ENCODE data around the gene ST6GALNAC5.

The ST6GALNAC5 gene

DNA sequence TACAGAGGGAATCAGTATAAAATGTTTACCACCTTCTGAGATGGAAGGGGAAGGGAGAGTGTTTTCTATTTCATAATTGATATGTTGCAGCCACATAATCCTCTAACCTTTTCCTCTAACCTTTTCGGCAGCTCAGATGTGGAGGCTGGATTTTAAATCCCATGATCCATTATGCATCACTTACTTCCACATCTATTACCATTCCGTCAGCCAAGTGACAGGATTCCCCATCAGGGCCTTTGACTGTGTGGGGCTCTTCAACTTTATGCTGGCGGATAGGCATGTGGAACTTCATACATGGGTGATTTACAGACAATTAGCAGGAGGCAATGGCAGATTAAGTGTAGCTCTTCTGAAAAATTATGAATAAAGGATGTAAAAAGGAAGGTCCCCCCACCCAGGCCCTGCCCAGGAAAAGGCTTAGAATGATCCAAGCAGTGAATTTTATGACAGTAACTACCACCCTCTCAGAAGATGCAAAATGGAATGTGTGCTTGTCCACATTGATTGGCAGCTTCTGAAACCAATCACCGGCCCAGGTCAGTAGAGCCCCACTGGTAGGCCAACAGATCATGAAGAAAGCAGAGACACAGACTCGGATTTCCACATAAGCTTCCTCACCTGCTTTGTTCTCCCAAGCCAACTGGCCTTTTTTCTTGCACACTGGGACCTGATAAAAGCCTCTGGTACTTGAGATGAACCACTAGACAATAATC lies 147.0 kb downstream of the ST6GALNAC5 start:
- DNase-seq (ENCODE audit: low read depth) = peak; percentile 16

DNA sequence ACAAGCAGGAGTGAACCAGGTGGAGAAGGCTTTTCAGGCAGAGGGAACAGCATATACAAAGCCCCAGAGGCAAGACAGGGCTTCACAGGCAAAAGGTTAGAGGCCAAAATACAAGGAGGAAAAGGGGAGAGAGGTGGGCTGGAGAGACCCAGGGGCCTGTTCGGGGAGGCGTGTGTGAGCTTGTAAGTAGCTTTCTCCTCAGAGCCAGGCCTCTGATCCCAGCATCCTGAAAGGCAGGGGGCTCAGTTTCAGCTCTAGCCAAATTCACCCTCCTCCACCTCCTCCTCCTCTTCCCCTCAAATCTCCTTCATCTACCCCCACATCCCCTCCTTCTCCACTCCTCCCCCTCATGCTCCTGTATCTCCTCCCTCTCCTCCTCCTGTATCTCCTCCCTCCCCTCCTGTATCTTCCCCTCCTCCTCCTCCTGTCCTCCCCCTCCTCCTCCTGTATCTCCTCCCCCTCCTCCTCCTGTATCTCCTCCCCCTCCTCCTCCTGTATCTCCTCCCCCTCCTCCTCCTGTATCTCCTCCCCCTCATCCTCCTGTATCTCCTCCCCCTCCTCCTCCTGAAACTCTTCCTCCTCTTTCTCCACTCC lies 148.6 kb downstream of the ST6GALNAC5 start:
- no peak for DNase-seq (ENCODE audit: low read depth)

DNA sequence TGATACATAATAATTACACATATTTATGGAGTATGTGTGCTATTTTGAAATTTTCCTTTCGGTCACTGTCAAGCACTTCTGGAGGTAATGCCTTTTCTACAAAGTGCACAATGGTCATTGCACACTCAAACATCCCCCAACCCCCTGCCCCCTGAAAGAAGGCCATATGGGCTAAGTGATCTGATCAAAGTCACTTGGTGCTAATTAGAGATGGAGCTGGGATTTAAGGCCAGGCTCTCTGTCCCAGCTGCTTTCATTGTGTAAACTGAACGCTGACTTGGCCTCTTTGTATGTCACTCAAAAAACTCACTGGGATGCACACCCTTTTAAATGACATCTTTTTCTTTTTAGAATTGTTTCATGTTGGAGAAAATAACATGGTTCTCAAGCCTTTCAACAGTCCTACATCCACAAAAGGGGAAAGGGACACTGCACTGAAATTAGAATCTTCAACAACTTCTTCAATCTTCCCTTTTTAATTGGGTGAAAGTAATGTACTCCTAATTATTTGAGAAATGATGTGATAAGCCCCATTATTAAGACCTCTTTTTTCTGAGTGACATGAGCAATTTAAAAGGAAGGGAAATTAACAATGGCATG lies 149.2 kb downstream of the ST6GALNAC5 start:
- no peak for DNase-seq (ENCODE audit: low read depth)

- no peak for DNase-seq (ENCODE audit: low read depth)
Measured at GRCh38 chr1:77018311-77018710, 151.0 kb downstream of the ST6GALNAC5 start.

GRCh38 chr1:77018761-77019160 lies 151.5 kb downstream of the ST6GALNAC5 start:
- no peak for DNase-seq (ENCODE audit: low read depth)

DNA sequence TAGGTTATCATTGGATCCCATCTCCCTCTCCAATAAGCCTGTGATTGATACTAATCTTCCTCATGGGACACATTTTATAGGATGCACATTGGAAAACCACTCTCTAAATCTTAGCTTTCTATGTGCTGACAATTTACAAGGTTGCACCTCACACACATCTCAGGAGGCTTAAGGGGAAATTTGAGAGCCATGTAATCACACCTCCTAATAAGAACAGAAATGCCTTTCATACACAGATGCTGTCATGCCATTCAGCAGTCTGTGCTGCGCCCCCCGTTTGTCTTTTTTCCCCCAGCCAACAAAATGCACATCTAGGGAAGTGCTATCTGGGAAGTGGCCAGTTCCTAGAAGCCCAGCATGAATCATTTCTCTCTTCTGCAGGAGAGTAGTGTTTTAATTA lies 154.5 kb downstream of the ST6GALNAC5 start:
- no peak for DNase-seq (ENCODE audit: low read depth)

GRCh38 chr1:77024500-77024899 lies 157.2 kb downstream of the ST6GALNAC5 start:
- DNase-seq (ENCODE audit: low read depth) = no peak

DNA sequence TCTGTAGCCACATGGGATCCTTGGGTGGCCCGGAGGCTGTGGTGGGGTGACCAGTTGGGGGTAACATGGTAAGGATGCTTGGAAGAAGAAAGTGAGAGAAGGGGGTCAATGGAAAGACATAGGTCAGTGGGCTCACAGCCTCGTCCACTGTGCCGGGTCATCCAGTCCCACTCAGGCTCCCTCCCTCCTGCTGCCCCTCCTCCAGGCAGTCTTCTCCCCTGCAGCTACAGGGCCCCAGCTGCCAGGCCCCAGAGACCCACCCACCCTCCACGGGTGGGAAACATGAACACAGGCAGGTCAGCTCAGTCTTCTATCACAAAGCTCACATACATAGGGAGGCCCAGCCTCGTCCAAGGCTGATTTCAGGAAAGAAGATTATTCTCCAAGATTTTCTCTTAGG lies 158.3 kb downstream of the ST6GALNAC5 start:
- no peak for DNase-seq (ENCODE audit: low read depth)

DNA sequence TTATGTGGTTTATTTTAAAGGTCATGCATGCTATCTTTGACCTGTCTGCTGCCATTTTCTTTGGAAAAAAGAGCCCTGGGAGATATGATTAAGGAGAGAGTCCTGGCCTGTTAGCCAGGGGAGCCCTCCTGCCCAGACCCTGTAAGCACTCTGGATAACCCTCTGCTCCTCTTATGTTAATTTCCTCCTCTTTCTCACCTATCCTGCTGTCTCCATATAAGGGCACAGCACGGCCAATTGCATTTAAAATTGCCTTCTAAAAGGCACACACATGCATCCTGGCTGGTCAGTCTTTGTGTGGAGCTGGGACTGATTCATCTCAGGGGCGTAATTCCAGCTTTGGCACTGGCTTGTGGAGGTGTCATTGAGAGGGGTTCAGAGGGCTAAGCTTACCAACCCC lies 158.9 kb downstream of the ST6GALNAC5 start:
- no peak for DNase-seq (ENCODE audit: low read depth)

GRCh38 chr1:77026640-77027039 lies 159.4 kb downstream of the ST6GALNAC5 start:
- DNase-seq (ENCODE audit: low read depth) = no peak

DNA sequence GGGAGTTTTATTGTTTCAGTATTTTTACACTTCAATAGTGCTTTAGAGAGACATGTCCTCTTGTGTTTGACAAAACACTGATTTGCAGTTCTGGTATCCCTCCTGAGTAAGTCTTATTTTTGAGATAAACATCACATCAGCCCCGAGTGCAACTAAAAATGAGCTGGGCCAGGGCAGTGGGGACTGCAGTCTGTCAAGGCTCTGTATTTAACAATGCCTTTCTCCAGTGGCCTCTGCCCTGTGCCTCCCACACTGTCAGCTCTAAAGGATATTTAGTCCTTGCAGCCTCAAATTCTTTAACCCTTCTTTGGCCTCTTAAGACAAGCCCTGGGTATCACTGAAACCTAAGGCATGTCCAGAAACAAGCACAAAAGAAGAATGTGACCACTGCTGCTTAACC lies 160.6 kb downstream of the ST6GALNAC5 start:
- no peak for DNase-seq (ENCODE audit: low read depth)

DNA sequence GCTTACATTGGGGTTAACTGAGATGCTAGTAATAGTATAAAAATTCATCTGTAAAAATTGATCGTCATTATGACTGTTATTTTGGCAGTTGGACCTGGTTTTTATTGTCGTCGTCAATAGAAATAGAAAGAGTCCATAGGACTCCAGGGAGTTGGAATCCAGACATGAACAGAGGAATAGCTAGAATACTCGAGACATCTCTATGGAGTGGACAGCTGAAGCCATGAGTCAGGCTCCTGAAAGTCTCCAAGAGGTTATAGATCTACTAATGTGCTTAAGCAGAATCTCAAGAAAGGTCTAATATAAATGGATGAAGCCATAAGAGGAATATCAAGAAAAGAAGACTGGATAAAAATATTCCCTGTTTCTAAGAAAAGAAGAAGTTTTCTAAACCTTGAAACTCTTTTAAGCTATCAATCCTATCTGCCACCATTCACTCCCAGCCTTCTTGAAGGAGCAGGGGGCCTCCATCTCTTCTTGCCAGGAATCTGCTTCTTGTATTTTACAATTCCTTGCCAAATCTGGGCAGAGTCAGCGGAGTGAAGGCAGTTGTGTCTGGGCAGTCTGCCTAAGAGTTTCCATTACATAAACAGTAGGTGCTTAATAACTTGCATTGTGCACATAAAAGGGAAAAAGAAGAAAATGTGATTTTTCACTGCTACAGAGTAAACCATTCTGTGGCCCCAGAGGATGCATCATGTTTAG lies 163.3 kb downstream of the ST6GALNAC5 start:
- peak; percentile 45 for DNase-seq (ENCODE audit: low read depth)

DNA sequence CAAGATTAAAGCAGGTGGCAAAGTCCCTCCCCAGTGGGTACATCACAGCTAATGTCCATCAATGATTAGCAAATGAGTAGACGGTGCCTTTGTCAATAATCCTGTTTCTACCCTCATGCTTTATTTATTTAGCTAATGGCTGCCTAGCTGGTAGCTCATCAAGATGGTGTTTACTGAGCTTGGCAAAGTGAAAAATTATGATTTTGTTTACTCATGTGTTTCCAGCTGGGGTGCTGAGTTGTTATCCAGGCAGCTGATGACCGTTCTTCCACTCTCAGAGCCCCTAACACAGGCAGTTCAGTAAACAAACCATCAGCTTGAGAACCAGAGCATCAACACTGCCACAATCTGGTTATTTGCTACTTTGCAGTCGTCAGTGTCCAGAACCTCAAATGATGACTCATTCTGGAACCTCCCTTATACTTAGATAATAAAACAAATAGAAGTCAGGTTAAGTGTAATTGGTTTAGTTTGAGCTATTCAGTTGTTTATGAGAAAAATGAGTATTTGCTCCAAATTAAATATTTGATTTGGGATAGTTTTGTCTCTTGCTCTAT lies 163.9 kb downstream of the ST6GALNAC5 start:
- peak; percentile 91 for DNase-seq (ENCODE audit: low read depth)

DNA sequence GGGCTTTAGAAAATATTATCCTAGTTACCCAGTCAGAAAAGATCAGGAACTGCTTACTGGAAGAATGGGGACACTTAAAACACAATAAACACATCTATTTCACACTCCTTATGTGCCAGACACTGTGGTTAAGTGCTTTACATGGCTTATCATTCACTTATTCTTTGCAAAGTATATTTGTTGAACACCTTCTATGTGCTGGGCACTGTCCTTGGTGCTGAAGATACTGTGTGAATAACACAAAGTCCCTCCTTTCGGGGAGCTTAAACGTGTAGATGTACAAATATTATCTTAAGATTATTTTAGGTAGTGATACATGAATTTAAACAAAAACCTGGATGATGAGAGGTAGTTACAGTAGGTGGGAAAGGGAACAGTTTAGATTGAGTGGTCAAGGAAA lies 169.3 kb downstream of the ST6GALNAC5 start:
- DNase-seq (ENCODE audit: low read depth) = peak; percentile 53

GRCh38 chr1:77037038-77037437 lies 169.8 kb downstream of the ST6GALNAC5 start:
- no peak for DNase-seq (ENCODE audit: low read depth)

GRCh38 chr1:77038000-77038399 lies 170.7 kb downstream of the ST6GALNAC5 start:
- no peak for DNase-seq (ENCODE audit: low read depth)

GRCh38 chr1:77039111-77039510 lies 171.8 kb downstream of the ST6GALNAC5 start:
- DNase-seq (ENCODE audit: low read depth) = no peak

DNA sequence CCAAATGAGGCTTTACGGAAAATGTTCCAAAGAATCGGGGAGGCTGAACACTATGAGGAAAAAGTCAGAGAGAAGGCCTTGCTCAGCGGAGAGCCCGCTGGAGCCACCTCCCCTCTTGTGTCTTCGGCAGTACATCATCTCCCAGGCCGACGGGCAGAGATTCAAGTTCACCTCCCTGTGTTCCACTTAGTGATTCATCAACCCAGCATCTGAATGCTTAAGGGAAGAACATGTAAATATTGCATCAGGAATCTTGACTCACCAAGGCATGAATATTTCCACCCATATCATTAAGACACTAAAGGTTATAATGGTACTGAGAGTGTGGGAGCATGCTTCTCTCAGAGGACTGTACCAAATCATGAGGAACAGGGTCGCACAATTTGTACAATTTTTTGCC lies 172.5 kb downstream of the ST6GALNAC5 start:
- DNase-seq (ENCODE audit: low read depth) = peak; percentile 100

- DNase-seq (ENCODE audit: low read depth) = no peak
Measured at GRCh38 chr1:77040826-77041225, 173.5 kb downstream of the ST6GALNAC5 start.

DNA sequence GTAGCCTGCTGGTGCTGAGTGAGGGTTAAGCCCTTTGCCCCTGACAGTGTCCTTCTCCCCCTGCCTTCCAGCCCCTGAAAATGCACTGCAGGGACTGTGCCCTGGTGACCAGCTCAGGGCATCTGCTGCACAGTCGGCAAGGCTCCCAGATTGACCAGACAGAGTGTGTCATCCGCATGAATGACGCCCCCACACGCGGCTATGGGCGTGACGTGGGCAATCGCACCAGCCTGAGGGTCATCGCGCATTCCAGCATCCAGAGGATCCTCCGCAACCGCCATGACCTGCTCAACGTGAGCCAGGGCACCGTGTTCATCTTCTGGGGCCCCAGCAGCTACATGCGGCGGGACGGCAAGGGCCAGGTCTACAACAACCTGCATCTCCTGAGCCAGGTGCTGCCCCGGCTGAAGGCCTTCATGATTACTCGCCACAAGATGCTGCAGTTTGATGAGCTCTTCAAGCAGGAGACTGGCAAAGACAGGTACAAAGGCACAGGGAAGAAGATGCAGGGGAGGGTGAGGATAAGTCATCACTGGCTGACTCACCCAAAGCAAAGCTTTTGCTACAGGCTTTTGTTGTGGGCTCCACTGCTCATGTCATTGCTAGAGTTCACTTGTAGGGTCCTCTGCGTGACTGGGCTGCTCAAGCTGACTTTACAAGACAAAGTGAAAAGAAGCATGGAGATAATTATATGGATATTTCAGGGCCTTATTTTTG lies 177.0 kb downstream of the ST6GALNAC5 start:
- peak; percentile 23 for DNase-seq (ENCODE audit: low read depth)

- DNase-seq (ENCODE audit: low read depth) = no peak
Measured at GRCh38 chr1:77047575-77047974, 180.3 kb downstream of the ST6GALNAC5 start.
